Measurements from ENCODE around the gene REXO4. TPM values are rescaled to one million over a fixed set of nuclear protein-coding genes. Genes with fewer than 3 reads are reported as not detected.

REXO4 gene
- total and polyA plus RNA-seq, 2 of the 8 experiments (the other 6 are each of a cell fraction or from before 2014, with no cell fraction given) = 19.1 to 38.3 TPM

- 0 out of 2 replicates have a peak, but pooled peaks have one; percentile 32 for TF ChIP-seq POLR2AphosphoS5 (IDR thresholded peaks at IDR 0.05; ENCODE audit: low read depth, low read length)
- peak in 2 of 3 experiments; percentile 72 to 75; a peak in 3 of 4 replicates for TF ChIP-seq CTCF (IDR thresholded peaks at IDR 0.05; ENCODE audit: control extremely low read depth in 1 of 3, insufficient read depth in 1 of 3, low read depth in 1 of 3, low read length in 3 of 3)
- TF ChIP-seq CBX5 (IDR thresholded peaks at IDR 0.05; ENCODE audit: low read depth, low read length) = no peak
- TF ChIP-seq SP4 (IDR thresholded peaks at IDR 0.05; ENCODE audit: low read length) = no peak
- TF ChIP-seq RFX5 (IDR thresholded peaks at IDR 0.05; ENCODE audit: borderline replicate concordance, low read depth, low read length) = no peak
These were observed 58.2 kb downstream of the REXO4 start (continued) for GRCh38 chr9:133359399-133360175.

All from H1 (cell line).